GM18507 (cell line): ENCODE data around the gene HEMGN.
A peak's percentile ranks its signal among the peaks of the same experiment; 100 is the strongest.
"Not testable (repeated sequence)": the region's sequence is repeated elsewhere in the genome, so short reads cannot be mapped to it uniquely, and the experiment has no call there.

Experiments used
- DNase-seq: peaks from one replicate; pipeline ENCODE4 v3.0.0; 2011; ENCODE audit warnings: low read depth; ENCODE audit not compliant: insufficient read length; ENCODE audit errors: extremely low spot score
- FAIRE-seq: peaks from 2 replicates; lab custom pipeline; 2011; peaks lifted over from hg19 to GRCh38; lab: Jason Lieb, UNC

Gene HEMGN

GRCh38 chr9:97938081-97938644 lies at the start of gene HEMGN:
HEMGN (minus strand) TSS chr9:97938172; CDS start chr9:97938136, 36 bp downstream.
- FAIRE-seq (no peak), DNase-seq (no peak)

- peak; percentile 64 for FAIRE-seq
- no peak for DNase-seq
These were observed 49.5 kb upstream of the HEMGN start for GRCh38 chr9:97987487-97987886.

- peak; percentile 67 for FAIRE-seq
These were observed 47.3 kb upstream of the HEMGN start for GRCh38 chr9:97985058-97985861.

GRCh38 chr9:97984188-97985057 lies 46.5 kb upstream of the HEMGN start:
- DNase-seq: peak; percentile 52
- FAIRE-seq: peak; percentile 26

More at GRCh38 chr9:97985058-97985861, 47.3 kb upstream of the HEMGN start:
- DNase-seq: no peak

- FAIRE-seq: no peak
- peak; percentile 9 for DNase-seq
These were observed 45.7 kb upstream of the HEMGN start for GRCh38 chr9:97983589-97984187.

GRCh38 chr9:97982683-97983588 lies 45.0 kb upstream of the HEMGN start, which contains the start of gene ANP32B:
ANP32B (plus strand) TSS chr9:97983341; CDS start chr9:97983556, 215 bp downstream.
- FAIRE-seq (peak; percentile 92), DNase-seq (peak; percentile 75)

GRCh38 chr9:97981846-97982682 lies 44.1 kb upstream of the HEMGN start:
- FAIRE-seq (peak; percentile 31), DNase-seq (no peak)

GRCh38 chr9:97980918-97981845 lies 43.2 kb upstream of the HEMGN start:
- no peak for DNase-seq
- no peak for FAIRE-seq

- no peak for FAIRE-seq
- DNase-seq: no peak
These were observed 42.5 kb upstream of the HEMGN start for GRCh38 chr9:97980479-97980803.

GRCh38 chr9:97979788-97980478 lies 42.0 kb upstream of the HEMGN start:
- no peak for DNase-seq
- no peak for FAIRE-seq

- DNase-seq (no peak), FAIRE-seq (no peak)
These were observed 40.6 kb upstream of the HEMGN start for GRCh38 chr9:97978371-97979130.

GRCh38 chr9:97976633-97977032 lies 38.7 kb upstream of the HEMGN start:
- DNase-seq: not testable (repeated sequence)

GRCh38 chr9:97975376-97975775 lies 37.4 kb upstream of the HEMGN start:
- FAIRE-seq (no peak), DNase-seq (no peak)

More at GRCh38 chr9:97976633-97977032, 38.7 kb upstream of the HEMGN start:
- not testable (repeated sequence) for FAIRE-seq

- no peak for DNase-seq
- FAIRE-seq: no peak
These were observed 34.8 kb upstream of the HEMGN start for GRCh38 chr9:97972753-97973152.

GRCh38 chr9:97970165-97970564 lies 32.2 kb upstream of the HEMGN start:
- no peak for DNase-seq
- no peak for FAIRE-seq

- DNase-seq (no peak), FAIRE-seq (no peak)
These were observed 31.0 kb upstream of the HEMGN start for GRCh38 chr9:97969014-97969413.
